Lower leg skin (tissue), 3 donors: ENCODE results near the gene ZNF789.

Source experiments
- CTCF ChIP-seq, 3 donors: fragments of 450-650 bp; IDR thresholded peaks; one replicate each; pipeline ENCODE4 v1.5.1; 2016; ENCODE audit warnings: antibody characterized with exemption in 3 of 3, mild to moderate bottlenecking in 3 of 3, moderate library complexity in 2 of 3
- POLR2A ChIP-seq, 2 donors: fragments of 450-650 bp; IDR thresholded peaks; one replicate each; pipeline ENCODE4 v1.6.1; 2016 to 2017; ENCODE audit warnings: antibody characterized with exemption in 2 of 2, mild to moderate bottlenecking in 1 of 2, moderate library complexity in 1 of 2

- TF ChIP-seq CTCF (IDR thresholded peaks at IDR 0.05): no peak
- no peak for TF ChIP-seq POLR2A (IDR thresholded peaks at IDR 0.05)
Observed at GRCh38 chr7:99521399-99521798, 48.7 kb downstream of the ZNF789 start.
